SK-N-SH treated with all-trans-retinoic acid at 6 μM for 48 hours (cell line): ENCODE results near the gene QSER1.

Source experiments
- ARNTL ChIP-seq: fragments of 450-650 bp; formaldehyde crosslinking; IDR thresholded peaks from 2 replicates; pipeline ENCODE4 v1.5.0; 2020; ENCODE audit warnings: low read depth, mild to moderate bottlenecking, moderate library complexity, borderline replicate concordance
- ISL1 ChIP-seq: fragments of 250-450 bp; sonication (Bioruptor Pico); IDR thresholded peaks from 2 replicates; pipeline ENCODE4 v2.1.2; 2022; ENCODE audit warnings: mild to moderate bottlenecking, moderate library complexity
- POU6F1 ChIP-seq: fragments of 250-450 bp; sonication (Bioruptor Pico); IDR thresholded peaks from 2 replicates; pipeline ENCODE4 v1.8.0; 2021; ENCODE audit warnings: low read depth, mild to moderate bottlenecking, moderate library complexity, borderline replicate concordance
- PPARA ChIP-seq: fragments of 250-450 bp; sonication (Bioruptor Pico); IDR thresholded peaks from 2 replicates; pipeline ENCODE4 v1.5.0; 2020; ENCODE audit warnings: mild to moderate bottlenecking, borderline replicate concordance
- RARB ChIP-seq: fragments of 250-450 bp; sonication (Bioruptor Pico); IDR thresholded peaks from 2 replicates; pipeline ENCODE4 v1.8.0; 2021; ENCODE audit warnings: mild to moderate bottlenecking, moderate library complexity
- SNAI2 ChIP-seq: fragments of 250-450 bp; sonication (Bioruptor Pico); IDR thresholded peaks from 2 replicates; pipeline ENCODE4 v1.5.0; 2020; ENCODE audit warnings: mild to moderate bottlenecking, moderate library complexity
- TOX ChIP-seq: fragments of 250-450 bp; sonication (Bioruptor Pico); IDR thresholded peaks from 2 replicates; pipeline ENCODE4 v1.8.0; 2021; ENCODE audit warnings: mild to moderate bottlenecking, moderate library complexity, borderline replicate concordance
- TSHZ2 ChIP-seq: fragments of 250-450 bp; sonication (Bioruptor Pico); IDR thresholded peaks from 2 replicates; pipeline ENCODE4 v1.5.0; 2020; ENCODE audit warnings: mild to moderate bottlenecking, moderate library complexity
- ZC3H10 ChIP-seq: fragments of 250-450 bp; sonication (Bioruptor Pico); IDR thresholded peaks from 2 replicates; pipeline ENCODE4 v1.5.1; 2021; ENCODE audit warnings: mild to moderate bottlenecking, moderate library complexity
- ZFP30 ChIP-seq: fragments of 450-650 bp; formaldehyde crosslinking; IDR thresholded peaks from 2 replicates; pipeline ENCODE4 v1.5.0; 2022; ENCODE audit warnings: mild to moderate bottlenecking, moderate library complexity
- ZNF565 ChIP-seq: fragments of 450-650 bp; formaldehyde crosslinking; conservative IDR thresholded peaks from 2 replicates; pipeline ENCODE4 v1.5.0; 2020; ENCODE audit warnings: low read depth, mild to moderate bottlenecking, moderate library complexity
- TF ChIP-seq, protein P1 (sequence below): fragments of 250-450 bp; sonication (Bioruptor Pico); IDR thresholded peaks from 2 replicates; pipeline ENCODE4 v1.8.0; 2020; ENCODE audit warnings: mild to moderate bottlenecking, moderate library complexity, borderline replicate concordance
- TF ChIP-seq, protein P2 (sequence below): fragments of 250-450 bp; sonication (Bioruptor Pico); IDR thresholded peaks from 2 replicates; pipeline ENCODE4 v1.5.1; 2021; ENCODE audit warnings: mild to moderate bottlenecking, moderate library complexity
- TF ChIP-seq, protein P3 (sequence below): fragments of 250-450 bp; sonication (Bioruptor Pico); IDR thresholded peaks from 2 replicates; pipeline ENCODE4 v1.5.1; 2020; ENCODE audit warnings: low read depth, mild to moderate bottlenecking, moderate library complexity

GRCh38 chr11:32891657-32892354 lies 805 bp upstream of the QSER1 start:
- TF ChIP-seq ZFP30 (no peak), TOX (CRISPR knock-in tag) (no peak), SNAI2 (CRISPR knock-in tag) (no peak), ARNTL (CRISPR knock-in tag) (no peak), PPARA (no peak), ZNF565 (no peak), POU6F1 (CRISPR knock-in tag) (no peak), ZC3H10 (CRISPR knock-in tag) (no peak), ISL1 (CRISPR knock-in tag) (no peak), RARB (CRISPR knock-in tag) (no peak), TSHZ2 (CRISPR knock-in tag) (no peak)
- TF ChIP-seq, protein P1, sequence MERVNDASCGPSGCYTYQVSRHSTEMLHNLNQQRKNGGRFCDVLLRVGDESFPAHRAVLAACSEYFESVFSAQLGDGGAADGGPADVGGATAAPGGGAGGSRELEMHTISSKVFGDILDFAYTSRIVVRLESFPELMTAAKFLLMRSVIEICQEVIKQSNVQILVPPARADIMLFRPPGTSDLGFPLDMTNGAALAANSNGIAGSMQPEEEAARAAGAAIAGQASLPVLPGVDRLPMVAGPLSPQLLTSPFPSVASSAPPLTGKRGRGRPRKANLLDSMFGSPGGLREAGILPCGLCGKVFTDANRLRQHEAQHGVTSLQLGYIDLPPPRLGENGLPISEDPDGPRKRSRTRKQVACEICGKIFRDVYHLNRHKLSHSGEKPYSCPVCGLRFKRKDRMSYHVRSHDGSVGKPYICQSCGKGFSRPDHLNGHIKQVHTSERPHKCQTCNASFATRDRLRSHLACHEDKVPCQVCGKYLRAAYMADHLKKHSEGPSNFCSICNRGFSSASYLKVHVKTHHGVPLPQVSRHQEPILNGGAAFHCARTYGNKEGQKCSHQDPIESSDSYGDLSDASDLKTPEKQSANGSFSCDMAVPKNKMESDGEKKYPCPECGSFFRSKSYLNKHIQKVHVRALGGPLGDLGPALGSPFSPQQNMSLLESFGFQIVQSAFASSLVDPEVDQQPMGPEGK (CRISPR knock-in tag): no peak
- TF ChIP-seq, protein P2, sequence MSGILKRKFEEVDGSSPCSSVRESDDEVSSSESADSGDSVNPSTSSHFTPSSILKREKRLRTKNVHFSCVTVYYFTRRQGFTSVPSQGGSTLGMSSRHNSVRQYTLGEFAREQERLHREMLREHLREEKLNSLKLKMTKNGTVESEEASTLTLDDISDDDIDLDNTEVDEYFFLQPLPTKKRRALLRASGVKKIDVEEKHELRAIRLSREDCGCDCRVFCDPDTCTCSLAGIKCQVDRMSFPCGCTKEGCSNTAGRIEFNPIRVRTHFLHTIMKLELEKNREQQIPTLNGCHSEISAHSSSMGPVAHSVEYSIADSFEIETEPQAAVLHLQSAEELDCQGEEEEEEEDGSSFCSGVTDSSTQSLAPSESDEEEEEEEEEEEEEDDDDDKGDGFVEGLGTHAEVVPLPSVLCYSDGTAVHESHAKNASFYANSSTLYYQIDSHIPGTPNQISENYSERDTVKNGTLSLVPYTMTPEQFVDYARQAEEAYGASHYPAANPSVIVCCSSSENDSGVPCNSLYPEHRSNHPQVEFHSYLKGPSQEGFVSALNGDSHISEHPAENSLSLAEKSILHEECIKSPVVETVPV (CRISPR knock-in tag): no peak
- TF ChIP-seq, protein P3, sequence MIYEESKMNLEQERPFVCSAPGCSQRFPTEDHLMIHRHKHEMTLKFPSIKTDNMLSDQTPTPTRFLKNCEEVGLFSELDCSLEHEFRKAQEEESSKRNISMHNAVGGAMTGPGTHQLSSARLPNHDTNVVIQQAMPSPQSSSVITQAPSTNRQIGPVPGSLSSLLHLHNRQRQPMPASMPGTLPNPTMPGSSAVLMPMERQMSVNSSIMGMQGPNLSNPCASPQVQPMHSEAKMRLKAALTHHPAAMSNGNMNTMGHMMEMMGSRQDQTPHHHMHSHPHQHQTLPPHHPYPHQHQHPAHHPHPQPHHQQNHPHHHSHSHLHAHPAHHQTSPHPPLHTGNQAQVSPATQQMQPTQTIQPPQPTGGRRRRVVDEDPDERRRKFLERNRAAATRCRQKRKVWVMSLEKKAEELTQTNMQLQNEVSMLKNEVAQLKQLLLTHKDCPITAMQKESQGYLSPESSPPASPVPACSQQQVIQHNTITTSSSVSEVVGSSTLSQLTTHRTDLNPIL (CRISPR knock-in tag): no peak
